Ascending aorta (tissue), 2 donors: ENCODE data around the gene MIAT. TPM values are rescaled to one million over a fixed set of nuclear protein-coding genes. Genes with fewer than 3 reads are reported as not detected.

Source experiments
- DNase-seq, 2 donors: peaks; one replicate each; pipeline ENCODE4 v3.0.0-alpha.2; 2019; ENCODE audit warnings: low spot score in 2 of 2
- H3K27ac ChIP-seq, 2 donors: fragments of 200-600 bp; sonication (generic); one replicate each; pipeline ENCODE4 v1.5.1; 2016 to 2017; ENCODE audit warnings: mild to moderate bottlenecking in 1 of 2
- H3K27me3 ChIP-seq: fragments of 200-600 bp; sonication (generic); one replicate; pipeline ENCODE4 v1.5.1; 2017
- H3K36me3 ChIP-seq, 2 donors: fragments of 200-600 bp; sonication (generic); one replicate each; pipeline ENCODE4 v1.5.1; 2016
- H3K4me1 ChIP-seq, 2 donors: fragments of 200-600 bp; sonication (generic); one replicate each; pipeline ENCODE4 v1.5.1; 2016 to 2017; ENCODE audit warnings: mild to moderate bottlenecking in 1 of 2
- H3K4me3 ChIP-seq, 2 donors: fragments of 200-600 bp; sonication (generic); one replicate each; pipeline ENCODE4 v1.5.1; 2016 to 2017; ENCODE audit warnings: mild to moderate bottlenecking in 1 of 2
- H3K9me3 ChIP-seq, 2 donors: fragments of 200-600 bp; sonication (generic); one replicate each; pipeline ENCODE4 v1.5.1; 2016
- CTCF ChIP-seq, 3 experiments: fragments of 200-600 bp in 2 of 3; fragments of 450-650 bp in 1 of 3; sonication (generic) in 2 of 3; IDR thresholded peaks; one replicate each; pipeline ENCODE4 v1.5.1; 2016 to 2019; ENCODE audit warnings: antibody characterized with exemption in 3 of 3, mild to moderate bottlenecking in 1 of 3, moderate library complexity in 1 of 3
- intact Hi-C: fragments of 100-400 bp; cut with DNase I; formaldehyde crosslinking; loops from one replicate; pipeline ENCODE4 v1.15.1; 2023
- total RNA-seq: library from RNA; depleted of rRNA; stranded (reverse); fragments of >200 nt; gene quantifications from one replicate; pipeline ENCODE4 v1.1.0, GENCODE V29; 2016

MIAT gene
- total RNA-seq, 1 donor from 2014 or later: 0.53 TPM

GRCh38 chr22:26725012-26725676 lies 67.8 kb downstream of the MIAT start:
- Histone ChIP-seq H3K27me3 (no peaks in the 10 kb centered on the region), H3K4me1 (no peaks in the 10 kb centered on the region), H3K9me3 (no peaks in the 10 kb centered on the region), H3K4me3 (no peak overlapping the region), H3K27ac (no peak overlapping the region), H3K36me3 (peaks cover 7 to 26% of the 10 kb centered on the region in 2 donors)
- no peak for DNase-seq
- no peak for TF ChIP-seq CTCF (IDR thresholded peaks at IDR 0.05)
- intact Hi-C loops: no loop called here

Other genes with a start within 250 kb of the MIAT start
- gene ASPHD2, start 228.3 kb upstream of the MIAT start, total RNA-seq: 0.32 TPM
- 39.3 TPM for gene HPS4, start 173.8 kb upstream of the MIAT start, total RNA-seq
- gene SRRD, start 173.7 kb upstream of the MIAT start, total RNA-seq: 85.6 TPM
- gene TFIP11, start 145.1 kb upstream of the MIAT start, total RNA-seq: 11.6 TPM
- 251 TPM for gene TPST2, start 67.5 kb upstream of the MIAT start, total RNA-seq
- gene CRYBB1, start 39.6 kb upstream of the MIAT start, total RNA-seq: 7.3 TPM
- not detected for gene CRYBA4, start 35.6 kb upstream of the MIAT start, total RNA-seq